Testis (tissue), 3 donors: ENCODE measurements around the gene UBASH3A. TPM values are rescaled to one million over a fixed set of nuclear protein-coding genes. Genes with fewer than 3 reads are reported as not detected.
"Not testable (repeated sequence)": the region's sequence is repeated elsewhere in the genome, so short reads cannot be mapped to it uniquely, and the experiment has no call there.

Experiments used
- DNase-seq: peaks from one replicate; pipeline ENCODE4 v3.0.0-alpha.2; 2019
- H3K27ac ChIP-seq, 2 donors: fragments of 200-600 bp; sonication (generic); one replicate each; pipeline ENCODE4 v1.5.1; 2019
- H3K27me3 ChIP-seq: fragments of 200-600 bp; sonication (generic); one replicate; pipeline ENCODE4 v1.5.1; 2019
- H3K36me3 ChIP-seq: fragments of 200-600 bp; sonication (generic); one replicate; pipeline ENCODE4 v1.5.1; 2017; ENCODE audit warnings: low read depth; ENCODE audit errors: missing control alignments
- H3K4me1 ChIP-seq: fragments of 200-600 bp; sonication (generic); one replicate; pipeline ENCODE4 v1.5.1; 2019
- H3K4me3 ChIP-seq, 2 donors: fragments of 200-600 bp; sonication (generic); one replicate each; pipeline ENCODE4 v1.5.1; 2017 to 2019
- H3K9me3 ChIP-seq: fragments of 200-600 bp; sonication (generic); one replicate; pipeline ENCODE4 v1.5.1; 2017
- CTCF ChIP-seq, 3 experiments: fragments of 450-650 bp in 2 of 3; fragments of 200-600 bp in 1 of 3; sonication (generic) in 1 of 3; IDR thresholded peaks; one replicate each; pipeline ENCODE4 v1.5.1; 2016 to 2019; ENCODE audit warnings: antibody characterized with exemption in 3 of 3, mild to moderate bottlenecking in 2 of 3, moderate library complexity in 1 of 3
- POLR2A ChIP-seq: fragments of 450-650 bp; IDR thresholded peaks from one replicate; pipeline ENCODE4 v1.6.1; 2017; ENCODE audit warnings: antibody characterized with exemption, mild to moderate bottlenecking, moderate library complexity
- WGBS, 2 donors: methylation state at CpG; one replicate each; pipeline ENCODE4 v1.1.5; 2018; 5-methylcytosine and 5-hydroxymethylcytosine counted together
- intact Hi-C: fragments of 100-400 bp; cut with DNase I; formaldehyde crosslinking; loops from one replicate; pipeline ENCODE4 v1.15.1; 2023; ENCODE audit warnings: low total_unique reads
- polyA plus RNA-seq: library from polyadenylated mRNA; stranded (reverse); fragments of 350-450 nt; fragmentation: Illumina TruSeq; extraction: RNeasy Lipid Tissue Mini Kit (QIAGEN cat#74804); gene quantifications from one replicate; pipeline ENCODE4 v1.2.3, GENCODE V29; 2014; ENCODE audit warnings: low read depth, low replicate concordance; ENCODE audit not compliant: insufficient read depth
- total RNA-seq, 2 donors: library from RNA; depleted of rRNA; stranded (reverse); fragments of >200 nt; gene quantifications; one replicate each; pipeline ENCODE4 v1.2.3, GENCODE V29; 2016

The UBASH3A gene
- total and polyA plus RNA-seq, 3 donors from 2014 or later, result 0.39 to 1.4 (median 0.40) TPM

GRCh38 chr21:42468491-42469131 is 64.9 kb downstream of the UBASH3A start:
- Histone ChIP-seq H3K27me3 (no peaks in the 10 kb centered on the region), H3K4me3 (no peak overlapping the region), H3K36me3 (no peaks in the 10 kb centered on the region), H3K9me3 (no peaks in the 10 kb centered on the region), H3K4me1 (no peaks in the 10 kb centered on the region), H3K27ac (no peak overlapping the region)
- WGBS, 2 donors, result 81 to 85% methylated on average over 6 of the region's 6 CpGs
- no peak for TF ChIP-seq POLR2A
- TF ChIP-seq CTCF (IDR thresholded peaks at IDR 0.05), result no peak
- intact Hi-C loops, result no loop called here
- no peak for DNase-seq

- H3K27ac ChIP-seq, result no peak overlapping the region
- TF ChIP-seq CTCF (IDR thresholded peaks at IDR 0.05) (no peak), POLR2A (no peak)
- intact Hi-C loops, result no loop called here
- no peaks in the 10 kb centered on the region for H3K4me1 ChIP-seq
- WGBS, 2 donors, result 89 to 95% methylated on average over 2 of the region's 2 CpGs
- H3K36me3 ChIP-seq, result no peaks in the 10 kb centered on the region
- no peaks in the 10 kb centered on the region for H3K9me3 ChIP-seq
- no peak for DNase-seq
- H3K27me3 ChIP-seq, result no peaks in the 10 kb centered on the region
- no peak overlapping the region for H3K4me3 ChIP-seq
These were observed 65.6 kb downstream of the UBASH3A start for GRCh38 chr21:42469272-42469671.

GRCh38 chr21:42469726-42470125 is 66.0 kb downstream of the UBASH3A start:
- H3K9me3 ChIP-seq, H3K27ac ChIP-seq, H3K4me3 ChIP-seq, H3K36me3 ChIP-seq, DNase-seq, H3K27me3 ChIP-seq, intact Hi-C loops, H3K4me1 ChIP-seq: not testable (repeated sequence)
- WGBS, 2 donors, result 97 to 100% methylated on average over 4 of the region's 4 CpGs

GRCh38 chr21:42471206-42471605 is 67.5 kb downstream of the UBASH3A start:
- TF ChIP-seq CTCF (IDR thresholded peaks at IDR 0.05) (no peak), POLR2A (no peak)
- H3K36me3 ChIP-seq, result no peaks in the 10 kb centered on the region
- no peaks in the 10 kb centered on the region for H3K9me3 ChIP-seq
- no peaks in the 10 kb centered on the region for H3K27me3 ChIP-seq
- H3K4me3 ChIP-seq, result no peak overlapping the region
- H3K27ac ChIP-seq, result no peak overlapping the region
- DNase-seq, result no peak
- intact Hi-C loops, result no loop called here
- WGBS, 2 donors, result 93 to 94% methylated on average over 9 of the region's 9 CpGs
- H3K4me1 ChIP-seq, result no peaks in the 10 kb centered on the region

GRCh38 chr21:42471716-42472330 is 68.1 kb downstream of the UBASH3A start:
- H3K4me1 ChIP-seq, result no peaks in the 10 kb centered on the region
- no peak for DNase-seq
- H3K27me3 ChIP-seq, result no peaks in the 10 kb centered on the region
- no peaks in the 10 kb centered on the region for H3K9me3 ChIP-seq
- H3K36me3 ChIP-seq, result no peaks in the 10 kb centered on the region
- H3K27ac ChIP-seq, result no peak overlapping the region
- intact Hi-C loops, result no loop called here
- WGBS, 2 donors, result 88 to 91% methylated on average over 13 of the region's 13 CpGs
- TF ChIP-seq POLR2A (no peak), CTCF (IDR thresholded peaks at IDR 0.05) (no peak)
- H3K4me3 ChIP-seq, result no peak overlapping the region
